AG04450 (cell line): ENCODE data around the gene MTMR1. TPM values are rescaled to one million over a fixed set of nuclear protein-coding genes. Genes with fewer than 3 reads are reported as not detected.

Source experiments
- CTCF ChIA-PET: fragments of 300-600, 350-600 bp; formaldehyde crosslinking; extraction: SDS; loops from one replicate; lab custom pipeline; 2022; ENCODE audit warnings: antibody characterized with exemption, inconsistent platforms; lab: Charles Lee
- POLR2A ChIA-PET: fragments of 350-600 bp; formaldehyde crosslinking; extraction: SDS; loops from one replicate; lab custom pipeline; 2021; ENCODE audit warnings: antibody characterized with exemption, inconsistent platforms; lab: Yijun Ruan, JAX
- DNase-seq: peaks from one replicate; pipeline ENCODE4 v3.0.0-alpha.2; 2011; ENCODE audit warnings: low read depth, low spot score
- H3K27ac ChIP-seq: one replicate; pipeline ENCODE4 v1.5.1; 2012; ENCODE audit warnings: low read depth, low read length, control low read depth
- H3K27me3 ChIP-seq: one replicate; pipeline ENCODE4 v1.6.0; 2012; ENCODE audit warnings: low read length; ENCODE audit not compliant: control insufficient read depth, insufficient read depth
- H3K4me3 ChIP-seq: 2 replicates; pipeline ENCODE4 v1.5.1; 2011; ENCODE audit warnings: mild to moderate bottlenecking, low read depth, low read length, control low read depth
- H3K9me3 ChIP-seq: 2 replicates; pipeline ENCODE4 v1.5.1; 2012; ENCODE audit warnings: low read length; ENCODE audit not compliant: control insufficient read depth, insufficient read depth
- polyA plus RNA-seq: library from polyadenylated mRNA; depleted of rRNA; stranded (reverse); fragments of >200 nt; gene quantifications from 2 replicates; pipeline ENCODE4 v1.2.3, GENCODE V29; 2011
- TF ChIP-seq, protein P1 (sequence below): IDR thresholded peaks from 2 replicates; pipeline ENCODE4 v1.5.1; 2011; ENCODE audit warnings: low read depth, low read length, control low read depth, inconsistent platforms

Gene MTMR1
- polyA plus RNA-seq, 1 experiment, result 43.6 TPM

GRCh38 chrX:150777328-150777992, 84.3 kb downstream of the MTMR1 start:
- no peak for DNase-seq
- ChIA-PET CTCF (interaction anchor here (7.7 kb wide), 1 partner anchor 305 kb away, joined by 205 read pairs; no protein-coding TSS in a partner anchor), POLR2A (no interaction called here)
- TF ChIP-seq, protein P1, sequence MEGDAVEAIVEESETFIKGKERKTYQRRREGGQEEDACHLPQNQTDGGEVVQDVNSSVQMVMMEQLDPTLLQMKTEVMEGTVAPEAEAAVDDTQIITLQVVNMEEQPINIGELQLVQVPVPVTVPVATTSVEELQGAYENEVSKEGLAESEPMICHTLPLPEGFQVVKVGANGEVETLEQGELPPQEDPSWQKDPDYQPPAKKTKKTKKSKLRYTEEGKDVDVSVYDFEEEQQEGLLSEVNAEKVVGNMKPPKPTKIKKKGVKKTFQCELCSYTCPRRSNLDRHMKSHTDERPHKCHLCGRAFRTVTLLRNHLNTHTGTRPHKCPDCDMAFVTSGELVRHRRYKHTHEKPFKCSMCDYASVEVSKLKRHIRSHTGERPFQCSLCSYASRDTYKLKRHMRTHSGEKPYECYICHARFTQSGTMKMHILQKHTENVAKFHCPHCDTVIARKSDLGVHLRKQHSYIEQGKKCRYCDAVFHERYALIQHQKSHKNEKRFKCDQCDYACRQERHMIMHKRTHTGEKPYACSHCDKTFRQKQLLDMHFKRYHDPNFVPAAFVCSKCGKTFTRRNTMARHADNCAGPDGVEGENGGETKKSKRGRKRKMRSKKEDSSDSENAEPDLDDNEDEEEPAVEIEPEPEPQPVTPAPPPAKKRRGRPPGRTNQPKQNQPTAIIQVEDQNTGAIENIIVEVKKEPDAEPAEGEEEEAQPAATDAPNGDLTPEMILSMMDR, result no peak
- Histone ChIP-seq H3K27me3 (no peaks in the 10 kb centered on the region), H3K4me3 (no peak overlapping the region), H3K27ac (no peak overlapping the region), H3K9me3 (no peaks in the 10 kb centered on the region)

GRCh38 chrX:150779385-150779784, 86.2 kb downstream of the MTMR1 start:
- ChIA-PET POLR2A (no interaction called here), CTCF (interaction anchor here (1.8 kb wide), 1 partner anchor 303 kb away, joined by 9 read pairs; no protein-coding TSS in a partner anchor)
- DNase-seq, result no peak
- no peaks in the 10 kb centered on the region for H3K9me3 ChIP-seq
- H3K4me3 ChIP-seq, result no peak overlapping the region
- TF ChIP-seq, protein P1, result no peak
- H3K27me3 ChIP-seq, result no peaks in the 10 kb centered on the region
- no peak overlapping the region for H3K27ac ChIP-seq

GRCh38 chrX:150781677-150782076, 88.5 kb downstream of the MTMR1 start:
- Histone ChIP-seq H3K9me3 (no peaks in the 10 kb centered on the region), H3K4me3 (no peak overlapping the region), H3K27me3 (no peaks in the 10 kb centered on the region), H3K27ac (no peak overlapping the region)
- no peak for DNase-seq
- TF ChIP-seq, protein P1, result no peak
- ChIA-PET CTCF (interaction anchor here (2.0 kb wide), 1 partner anchor 10 kb away, joined by 12 read pairs; no protein-coding TSS in a partner anchor), POLR2A (no interaction called here)

DNA sequence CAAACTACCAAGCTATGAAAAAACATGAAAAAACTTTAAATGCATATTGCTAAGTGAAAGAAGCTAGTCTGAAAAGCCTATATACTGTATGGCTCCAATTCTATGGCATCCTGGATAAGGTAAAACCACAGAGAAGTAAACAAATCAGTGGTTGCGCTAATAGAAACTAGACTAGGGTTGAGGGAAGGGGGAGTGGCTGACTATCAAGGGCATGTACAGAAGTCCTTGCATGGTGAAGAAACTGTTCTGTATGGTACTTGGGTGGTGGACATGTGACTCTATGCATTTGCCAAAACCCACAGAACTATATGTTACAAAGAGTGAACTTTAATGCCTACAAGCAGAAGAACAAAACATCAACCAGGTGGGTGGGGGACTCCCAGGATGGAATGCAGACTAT, 96.8 kb downstream of the MTMR1 start:
- Histone ChIP-seq H3K9me3 (no peaks in the 10 kb centered on the region), H3K27ac (no peak overlapping the region), H3K4me3 (no peak overlapping the region), H3K27me3 (no peaks in the 10 kb centered on the region)
- ChIA-PET CTCF (no interaction called here), POLR2A (no interaction called here)
- TF ChIP-seq, protein P1, result no peak
- DNase-seq, result no peak

DNA sequence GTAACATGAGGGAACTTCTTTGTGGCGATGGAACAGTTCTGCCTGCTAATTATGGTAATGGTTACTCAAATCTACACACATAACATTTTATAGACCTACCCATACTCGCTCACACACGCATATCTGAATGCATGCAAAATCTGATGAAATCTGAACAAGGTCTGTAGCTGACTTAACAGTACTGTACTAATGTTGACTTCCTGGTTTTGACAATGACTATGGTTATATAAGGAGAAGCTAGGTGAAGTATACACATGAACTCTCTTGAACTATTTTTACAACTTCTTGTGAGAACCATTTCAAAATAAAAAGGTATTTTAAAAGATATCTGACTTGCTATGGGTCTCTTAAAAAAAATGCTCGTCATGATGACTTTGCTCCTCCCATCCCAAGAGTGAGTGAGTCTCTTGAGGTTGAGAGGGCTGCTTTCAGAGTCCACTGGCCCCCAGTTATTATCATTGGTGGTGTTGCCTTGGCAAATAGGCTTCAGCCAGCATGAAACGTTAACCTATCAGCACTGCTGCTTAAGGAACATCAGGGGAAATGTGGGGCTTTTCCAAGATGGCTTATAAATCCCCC, 99.8 kb downstream of the MTMR1 start:
- ChIA-PET POLR2A (no interaction called here), CTCF (no interaction called here)
- no peak overlapping the region for H3K4me3 ChIP-seq
- no peak overlapping the region for H3K27ac ChIP-seq
- TF ChIP-seq, protein P1, result no peak
- DNase-seq, result no peak
- no peaks in the 10 kb centered on the region for H3K9me3 ChIP-seq
- H3K27me3 ChIP-seq, result no peaks in the 10 kb centered on the region
